HG03060 (cell line): Measurements from ENCODE around the gene ERGIC2.
"Not testable (repeated sequence)": the region's sequence is repeated elsewhere in the genome, so short reads cannot be mapped to it uniquely, and the experiment has no call there.

ENCODE experiments used
- ATAC-seq: cut with Tn5 transposase; IDR thresholded peaks from one replicate; pipeline ENCODE4 v1.9.1; 2021; ENCODE audit warnings: low read depth, moderate number of reproducible peaks; ENCODE audit not compliant: unreplicated experiment

ERGIC2 gene

GRCh38 chr12:29380536-29381523 is at the start of gene ERGIC2:
Gene ERGIC2 (minus strand): TSS chr12:29381172. CDS start chr12:29371633, 9,539 bp downstream.
- peak; percentile 98 for ATAC-seq

GRCh38 chr12:29430716-29431044 is 49.7 kb upstream of the ERGIC2 start:
- ATAC-seq, result no peak

- ATAC-seq, result no peak
These were observed 49.2 kb upstream of the ERGIC2 start for GRCh38 chr12:29429999-29430715.

- ATAC-seq, result peak; percentile 58
These were observed 47.7 kb upstream of the ERGIC2 start for GRCh38 chr12:29428633-29429032.

- peak; percentile 94 for ATAC-seq
These were observed 47.0 kb upstream of the ERGIC2 start for GRCh38 chr12:29427964-29428363.

- no peak for ATAC-seq
These were observed 45.5 kb upstream of the ERGIC2 start for GRCh38 chr12:29426498-29426897.

- no peak for ATAC-seq
These were observed 44.8 kb upstream of the ERGIC2 start for GRCh38 chr12:29425722-29426121.

- no peak for ATAC-seq
These were observed 35.8 kb upstream of the ERGIC2 start for GRCh38 chr12:29416748-29417147.

GRCh38 chr12:29415111-29415510 is 34.1 kb upstream of the ERGIC2 start:
- ATAC-seq, result no peak

GRCh38 chr12:29414368-29414767 is 33.4 kb upstream of the ERGIC2 start:
- no peak for ATAC-seq

GRCh38 chr12:29405561-29405960 is 24.6 kb upstream of the ERGIC2 start:
- ATAC-seq, result no peak

- no peak for ATAC-seq
These were observed 23.0 kb upstream of the ERGIC2 start for GRCh38 chr12:29403991-29404390.

GRCh38 chr12:29402437-29402836 is 21.5 kb upstream of the ERGIC2 start:
- ATAC-seq, result no peak

GRCh38 chr12:29398495-29398894 is 17.5 kb upstream of the ERGIC2 start:
- ATAC-seq, result no peak

GRCh38 chr12:29396774-29397173 is 15.8 kb upstream of the ERGIC2 start:
- no peak for ATAC-seq

GRCh38 chr12:29395356-29395755 is 14.4 kb upstream of the ERGIC2 start:
- ATAC-seq, result no peak

GRCh38 chr12:29390419-29390818 is 9.4 kb upstream of the ERGIC2 start:
- ATAC-seq, result not testable (repeated sequence)

GRCh38 chr12:29389295-29389919 is 8.4 kb upstream of the ERGIC2 start:
- ATAC-seq, result no peak

GRCh38 chr12:29386084-29386680 is 5.2 kb upstream of the ERGIC2 start:
- not testable (repeated sequence) for ATAC-seq

- ATAC-seq, result not testable (repeated sequence)
These were observed 4.2 kb upstream of the ERGIC2 start for GRCh38 chr12:29385194-29385593.

- no peak for ATAC-seq
These were observed 1.3 kb upstream of the ERGIC2 start for GRCh38 chr12:29382251-29382650.
